GM19467 (cell line): Measurements from ENCODE around the gene TPSD1.
"Not testable (repeated sequence)": the region's sequence is repeated elsewhere in the genome, so short reads cannot be mapped to it uniquely, and the experiment has no call there.

Source experiments
- ATAC-seq: cut with Tn5 transposase; IDR thresholded peaks from one replicate; pipeline ENCODE4 v1.9.1; 2021; ENCODE audit warnings: mild to moderate bottlenecking, moderate library complexity; ENCODE audit not compliant: unreplicated experiment

The TPSD1 gene

DNA sequence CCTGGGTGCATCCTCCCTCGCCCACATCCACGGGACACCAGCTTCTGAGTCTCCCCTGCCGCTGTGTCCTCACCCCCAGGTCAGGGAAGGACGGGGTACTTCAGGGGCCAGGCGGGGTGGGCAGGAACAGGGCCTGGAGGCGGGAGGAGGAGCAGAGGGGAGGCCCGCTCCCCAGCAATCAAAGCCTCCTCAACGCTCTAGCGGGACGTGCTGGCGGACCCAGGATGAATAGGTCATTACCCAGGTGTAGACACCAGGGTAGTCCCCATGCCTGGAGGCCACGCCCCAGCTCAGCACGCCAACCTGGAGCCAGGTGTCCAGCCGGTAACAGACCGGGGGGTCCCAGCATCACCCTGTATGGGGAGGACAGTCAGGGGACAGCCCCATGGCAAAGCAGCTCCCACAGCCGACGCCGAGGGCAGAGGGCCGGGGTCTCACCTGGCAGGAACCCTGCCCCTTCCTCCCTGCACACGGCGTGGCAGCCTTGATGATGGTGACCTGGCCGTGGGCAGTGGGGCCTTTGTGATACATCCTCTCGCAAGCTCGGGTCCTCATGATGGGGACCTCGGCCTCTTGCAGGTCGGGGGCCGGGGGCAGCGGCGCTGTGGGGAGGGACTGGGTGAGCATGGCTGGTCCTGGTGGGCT is 24.2 kb downstream of the TPSD1 start:
- ATAC-seq, result no peak

DNA sequence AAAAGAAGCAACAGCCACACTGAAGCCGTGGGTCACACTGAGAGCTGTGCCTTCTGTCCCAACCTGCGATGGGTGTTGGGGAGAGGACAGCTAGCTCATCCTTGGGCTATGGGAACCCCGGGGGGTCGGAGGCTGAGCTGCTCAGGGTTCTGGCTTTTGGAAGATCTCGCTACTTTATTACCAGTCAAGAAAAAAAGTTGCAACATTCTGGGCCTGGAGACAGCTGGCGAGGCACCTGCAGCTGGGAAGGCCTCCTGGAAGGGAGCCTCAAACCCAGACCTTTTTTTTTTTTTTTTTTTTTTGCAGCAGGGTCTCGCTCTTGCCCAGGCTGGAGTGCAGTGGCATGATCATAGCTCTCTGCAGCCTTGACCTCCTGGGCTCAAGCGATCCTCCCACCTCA is 24.9 kb downstream of the TPSD1 start:
- no peak for ATAC-seq

GRCh38 chr16:1281517-1281916 is 25.6 kb downstream of the TPSD1 start:
- no peak for ATAC-seq

- no peak for ATAC-seq
Observed at GRCh38 chr16:1282324-1282973, 26.6 kb downstream of the TPSD1 start.

- no peak for ATAC-seq
Observed at GRCh38 chr16:1283296-1283695, 27.4 kb downstream of the TPSD1 start.

DNA sequence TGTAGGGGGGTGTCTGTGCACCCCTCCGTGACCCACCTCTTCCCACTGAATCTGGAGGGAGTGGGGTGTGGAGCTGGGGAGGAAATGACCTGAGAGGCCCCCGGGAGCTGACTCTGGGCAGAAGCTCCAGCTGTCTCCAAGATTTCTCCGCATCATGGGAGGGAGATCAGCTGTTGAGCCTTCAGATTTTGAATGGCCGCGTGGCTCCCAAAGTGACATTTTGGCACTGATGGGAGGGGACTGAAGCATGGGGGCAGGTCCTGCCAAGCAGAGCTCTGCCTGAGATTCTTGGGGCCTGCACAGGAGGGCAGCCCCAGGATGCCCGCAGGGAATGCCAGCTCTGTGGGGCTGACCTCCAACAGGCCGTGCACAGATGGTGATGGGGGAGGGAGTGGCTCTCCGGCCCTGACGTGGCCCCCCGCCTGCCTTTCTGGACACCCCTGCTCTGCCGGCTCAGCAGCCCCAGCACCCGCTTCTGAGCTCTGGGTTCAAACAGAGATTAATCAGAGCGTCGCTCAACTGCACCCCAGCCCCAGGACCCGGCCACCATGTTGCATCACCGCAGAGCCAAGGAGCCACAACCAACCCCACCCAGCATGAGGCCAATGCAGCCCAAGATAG is 28.2 kb downstream of the TPSD1 start:
- ATAC-seq, result no peak

DNA sequence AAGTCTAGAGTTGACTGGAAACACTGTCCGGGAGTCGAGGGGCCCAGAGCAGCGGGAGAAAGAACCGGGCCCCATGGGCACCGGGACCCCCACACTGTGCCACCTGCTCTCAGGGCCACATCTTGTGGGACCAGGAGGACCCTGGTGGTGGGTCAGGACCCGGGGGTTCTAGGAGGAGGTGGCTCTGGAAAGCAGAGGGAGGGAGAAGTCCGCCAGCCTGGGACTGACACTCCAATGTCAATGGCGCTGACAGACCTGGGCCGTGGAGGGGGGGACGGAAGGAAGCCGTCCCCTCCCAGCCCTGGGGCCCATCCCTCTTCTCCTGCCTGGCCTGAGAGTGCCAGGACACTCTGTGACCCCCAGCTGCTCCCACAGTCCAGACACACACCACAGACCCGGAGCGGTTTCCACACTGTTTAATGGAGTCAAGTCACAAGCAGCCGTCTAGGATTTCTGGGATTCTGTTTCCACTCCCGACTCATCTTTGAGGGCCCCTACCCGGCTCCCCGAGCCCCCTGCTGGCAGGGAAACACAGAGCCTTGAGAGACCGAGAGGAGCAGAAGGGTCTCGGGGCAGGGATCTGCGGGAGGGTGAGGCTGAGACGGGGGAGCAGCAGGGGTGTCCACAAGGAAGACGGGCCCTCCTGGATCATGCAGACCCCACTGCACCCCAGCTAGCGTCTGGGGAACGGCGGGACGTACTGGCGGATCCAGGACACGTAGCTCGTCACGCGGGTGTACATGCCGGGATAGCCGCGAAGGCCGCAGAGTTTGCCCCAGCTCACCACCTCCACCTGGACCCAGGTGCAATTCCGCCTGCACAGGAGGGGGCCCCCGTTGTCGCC is 30.0 kb downstream of the TPSD1 start:
- ATAC-seq, result no peak

DNA sequence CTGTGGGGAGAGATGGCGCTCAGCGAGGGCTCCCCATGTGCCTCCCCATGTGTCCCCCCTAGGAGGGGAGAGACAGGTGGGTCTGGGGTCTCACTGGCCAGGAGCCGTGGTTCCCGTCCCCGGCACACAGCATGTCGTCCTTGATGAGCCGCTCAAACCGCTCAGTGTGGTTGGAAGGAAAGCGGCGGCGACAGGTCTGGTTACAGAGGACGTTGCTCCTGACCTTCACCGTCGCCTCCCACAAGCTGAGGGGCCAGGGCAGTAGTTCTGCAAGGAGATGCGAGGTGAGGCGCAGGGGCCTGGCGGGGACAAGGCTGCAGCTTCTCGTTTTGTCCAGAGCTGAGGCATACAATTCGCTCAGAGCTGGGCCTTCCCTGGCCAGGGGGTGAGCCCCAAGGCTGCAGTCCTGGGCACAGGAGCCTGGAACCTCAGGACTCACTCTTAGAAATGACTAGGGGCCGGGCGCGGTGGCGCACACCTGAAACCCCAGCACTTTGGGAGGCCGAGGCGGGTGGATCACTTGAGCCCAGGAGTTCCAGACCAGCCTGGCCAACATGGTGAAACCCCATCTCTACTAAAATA is 30.7 kb downstream of the TPSD1 start:
- no peak for ATAC-seq

- no peak for ATAC-seq
Observed at GRCh38 chr16:1287982-1288670, 32.3 kb downstream of the TPSD1 start.

DNA sequence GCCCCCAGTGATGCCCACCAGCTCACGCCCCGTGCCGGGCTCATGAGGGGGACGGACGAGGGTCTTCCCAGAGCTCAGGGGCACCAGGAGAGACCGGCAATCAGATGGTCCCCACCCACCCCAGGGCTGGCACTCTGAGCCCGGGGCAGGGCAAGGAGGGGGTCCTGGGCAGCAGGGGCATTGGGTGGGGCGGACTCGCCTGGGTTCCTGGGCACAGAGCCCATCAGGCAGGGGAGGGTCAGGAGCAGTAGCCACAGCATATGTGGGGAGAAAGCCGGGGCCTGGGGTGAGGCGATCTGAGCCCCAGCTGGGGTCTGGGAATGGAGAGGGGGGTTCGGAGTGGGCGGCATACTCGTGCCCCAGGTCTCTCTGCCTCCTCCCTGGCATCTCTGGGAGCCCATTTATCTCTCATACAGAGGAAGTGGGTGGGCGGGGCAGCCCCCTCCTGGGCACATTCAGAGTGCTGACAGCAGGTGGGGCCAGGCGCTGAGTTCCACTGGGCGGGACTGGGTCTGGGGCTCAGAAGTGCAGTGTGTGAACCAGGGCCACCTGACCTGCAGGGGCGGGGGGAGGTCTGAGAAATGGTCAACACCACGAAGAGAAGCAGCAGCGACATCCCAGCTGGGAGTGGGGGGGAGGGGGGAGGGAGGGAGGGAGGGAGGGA is 33.1 kb downstream of the TPSD1 start:
- ATAC-seq, result no peak

- no peak for ATAC-seq
Observed at GRCh38 chr16:1289477-1289866, 33.6 kb downstream of the TPSD1 start.

GRCh38 chr16:1290063-1290501 is 34.2 kb downstream of the TPSD1 start:
- no peak for ATAC-seq

GRCh38 chr16:1290860-1291575 is 35.1 kb downstream of the TPSD1 start:
- no peak for ATAC-seq

DNA sequence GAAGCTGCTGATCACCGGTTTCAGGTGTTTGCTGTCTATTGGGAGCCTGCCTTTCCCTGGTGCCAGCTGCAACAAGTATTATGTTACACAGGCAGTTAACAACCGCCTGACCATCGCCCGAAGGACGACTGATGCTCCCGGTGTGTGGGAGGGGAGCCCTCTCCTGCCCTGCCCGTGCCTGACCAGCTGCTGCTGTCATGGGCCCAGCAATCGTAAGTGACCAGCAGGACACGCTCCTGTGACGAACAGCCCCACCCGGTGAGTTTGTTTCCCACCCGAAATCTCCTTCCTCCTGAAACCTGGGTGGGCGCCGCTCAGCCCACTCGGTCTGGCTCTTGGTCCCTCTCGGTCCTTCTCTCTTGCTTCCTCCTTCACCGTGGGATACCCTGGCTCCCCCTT is 35.7 kb downstream of the TPSD1 start:
- ATAC-seq, result no peak

DNA sequence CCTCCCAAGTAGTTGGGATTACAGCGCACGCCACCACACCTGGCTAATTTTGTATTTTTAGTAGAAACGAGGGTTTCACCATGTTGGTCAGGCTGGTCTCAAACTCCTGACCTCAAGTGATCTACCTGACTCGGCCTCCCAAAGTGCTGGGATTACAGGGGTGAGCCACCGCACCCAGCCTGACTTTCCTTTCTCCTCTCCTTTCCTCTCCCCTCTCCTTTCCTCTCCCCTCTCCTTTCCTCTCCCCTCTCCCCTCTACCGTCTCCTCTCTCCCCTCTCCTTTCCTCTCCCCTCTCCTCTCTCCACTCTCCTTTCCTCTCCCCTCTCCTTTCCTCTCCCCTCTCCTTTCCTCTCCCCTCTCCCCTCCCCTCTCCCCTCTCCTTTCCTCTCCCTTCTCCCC is 36.3 kb downstream of the TPSD1 start:
- ATAC-seq, result not testable (repeated sequence)

DNA sequence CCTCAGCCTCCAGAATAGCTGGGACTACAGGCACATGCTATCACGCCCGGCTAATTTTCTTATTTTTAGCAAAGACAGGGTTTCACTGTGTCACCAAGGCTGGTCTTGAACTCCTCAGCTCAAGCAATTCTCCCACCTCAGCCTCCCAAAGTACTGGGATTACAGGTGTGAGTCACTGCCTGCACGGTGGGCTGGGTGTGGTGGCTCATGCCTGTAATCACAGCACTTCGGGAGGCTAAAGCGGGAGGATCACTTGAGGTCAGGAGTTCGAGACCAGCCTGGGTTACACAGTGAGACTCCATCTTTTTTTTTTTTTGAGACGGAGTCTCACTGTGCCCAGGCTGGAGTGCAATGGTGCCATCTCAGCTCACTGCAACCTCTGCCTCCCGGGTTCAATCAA is 36.9 kb downstream of the TPSD1 start:
- ATAC-seq, result not testable (repeated sequence)

DNA sequence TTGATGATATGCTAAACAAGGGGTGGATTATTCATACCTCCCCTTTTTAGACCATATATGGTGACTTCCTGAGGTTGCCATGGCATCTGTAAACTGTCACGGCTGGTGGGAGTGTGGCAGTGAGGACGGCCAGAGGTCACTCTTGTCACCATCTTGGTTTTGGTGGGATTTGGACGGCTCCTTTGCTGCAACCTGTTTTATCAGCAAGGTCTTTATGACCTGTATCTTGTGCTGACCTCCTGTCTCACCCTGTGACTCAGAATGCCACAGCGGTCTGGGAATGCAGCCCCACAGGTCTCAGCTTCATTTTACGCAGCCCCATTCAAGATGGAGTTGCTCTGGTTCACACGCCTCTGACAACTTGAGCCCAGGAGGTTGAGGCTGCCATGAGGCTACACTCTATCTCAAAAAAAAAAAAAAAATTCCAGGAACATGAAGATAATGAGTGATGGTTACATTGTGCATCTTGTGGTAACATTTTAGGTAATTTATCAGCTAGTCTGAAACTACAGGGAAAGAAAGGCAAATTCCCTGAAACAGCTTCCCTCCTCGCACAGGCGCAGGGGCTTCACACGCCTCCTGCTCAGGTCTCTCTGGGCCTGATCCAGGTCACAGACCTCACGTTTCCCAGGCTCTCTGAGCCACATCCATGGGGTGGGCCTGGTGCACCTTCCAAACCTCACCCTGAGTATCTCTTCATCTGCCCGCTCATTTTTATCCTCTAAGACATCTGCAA is 38.2 kb downstream of the TPSD1 start:
- no peak for ATAC-seq

GRCh38 chr16:1295465-1295864 is 39.6 kb downstream of the TPSD1 start:
- no peak for ATAC-seq

DNA sequence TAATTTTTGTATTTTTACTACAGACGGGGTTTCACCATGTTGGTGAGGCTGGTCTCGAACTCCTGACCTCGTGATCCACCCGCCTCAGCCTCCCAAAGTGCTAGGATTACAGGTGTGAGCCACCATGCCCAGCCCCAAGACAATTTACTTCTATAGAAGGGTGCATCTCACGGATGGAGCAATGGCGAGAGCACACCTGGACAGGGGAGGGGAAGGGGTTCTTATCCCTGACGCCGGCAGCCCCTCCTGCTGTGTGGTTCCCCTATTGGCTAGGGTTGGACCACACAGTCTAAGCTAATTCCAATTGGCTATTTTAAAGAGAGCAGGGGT is 40.8 kb downstream of the TPSD1 start:
- ATAC-seq, result not testable (repeated sequence)
